Fibroblast of lung (primary cell): ENCODE results near the gene IGFBPL1. TPM values are rescaled to one million over a fixed set of nuclear protein-coding genes. Genes with fewer than 3 reads are reported as not detected.

Source experiments
- DNase-seq, 2 donors: peaks; one replicate each; pipeline versions ENCODE4 v3.0.0 to v3.0.0-alpha.2; 2010; ENCODE audit warnings: low read depth in 2 of 2
- H2AFZ ChIP-seq: 2 replicates; pipeline ENCODE4 v1.5.1; 2012; ENCODE audit warnings: low read length, control low read depth, inconsistent platforms
- H3K27ac ChIP-seq: 2 replicates; pipeline ENCODE4 v1.5.1; 2011; ENCODE audit warnings: low read length, control low read depth; ENCODE audit not compliant: insufficient read depth
- H3K27me3 ChIP-seq: 2 replicates; pipeline ENCODE4 v1.5.1; 2011; ENCODE audit warnings: mild to moderate bottlenecking, low read length; ENCODE audit not compliant: control insufficient read depth, insufficient read depth
- H3K36me3 ChIP-seq: 2 replicates; pipeline ENCODE4 v1.5.1; 2011; ENCODE audit warnings: low read length; ENCODE audit not compliant: control insufficient read depth, insufficient read depth
- H3K4me1 ChIP-seq: 2 replicates; pipeline ENCODE4 v1.5.1; 2011; ENCODE audit warnings: low read length; ENCODE audit not compliant: control insufficient read depth, insufficient read depth; ENCODE audit errors: extremely low read depth
- H3K4me2 ChIP-seq: 2 replicates; pipeline ENCODE4 v1.5.1; 2011; ENCODE audit warnings: low read length, control low read depth; ENCODE audit not compliant: insufficient read depth; ENCODE audit errors: extremely low read depth
- H3K4me3 ChIP-seq, 4 experiments: fragments of 200-600 bp in 1 of 4; sonication (generic) in 1 of 4; replicated peaks in 1 of 4; 2 replicates each; pipeline ENCODE4 v1.5.1; 2011 to 2016; ENCODE audit warnings: low read length in 4 of 4, low read depth in 3 of 4, mild to moderate bottlenecking in 3 of 4, control low read depth in 2 of 4, inconsistent platforms in 1 of 4, mixed read lengths in 1 of 4; ENCODE audit not compliant: insufficient read depth in 1 of 4; ENCODE audit errors: control extremely low read depth in 1 of 4
- H3K79me2 ChIP-seq: 2 replicates; pipeline ENCODE4 v1.5.1; 2012; ENCODE audit warnings: mild to moderate bottlenecking, low read length, inconsistent platforms; ENCODE audit not compliant: control insufficient read depth, insufficient read depth
- H3K9ac ChIP-seq: 2 replicates; pipeline ENCODE4 v1.5.1; 2011; ENCODE audit warnings: mild to moderate bottlenecking, low read length, control low read depth; ENCODE audit not compliant: insufficient read depth
- H3K9me3 ChIP-seq: 2 replicates; pipeline ENCODE4 v1.5.1; 2012; ENCODE audit warnings: low read depth, low read length; ENCODE audit not compliant: control insufficient read depth, insufficient read depth
- H4K20me1 ChIP-seq: 2 replicates; pipeline ENCODE4 v1.5.1; 2011; ENCODE audit warnings: low read length; ENCODE audit not compliant: control insufficient read depth, insufficient read depth; ENCODE audit errors: extremely low read depth
- CTCF ChIP-seq, 2 donors: IDR thresholded peaks in 1 of 2; conservative IDR thresholded peaks in 1 of 2; 1 replicate in 1 of 2; 2 replicates in 1 of 2; pipeline ENCODE4 v1.5.1; 2011 to 2012; ENCODE audit warnings: low read length in 2 of 2, control low read depth in 1 of 2, inconsistent platforms in 1 of 2, low read depth in 1 of 2, mild to moderate bottlenecking in 1 of 2
- EZH2 ChIP-seq: IDR thresholded peaks from 2 replicates; pipeline ENCODE4 v1.5.1; 2012; ENCODE audit warnings: low read length, control low read depth, mild to moderate bottlenecking; ENCODE audit errors: missing control alignments
- polyA plus RNA-seq, 2 donors: library from polyadenylated mRNA; depleted of rRNA in 1 of 2; stranded (reverse) in 1 of 2; unstranded in 1 of 2; fragments of >200 nt; gene quantifications; 2 replicates each; pipeline ENCODE4 v1.2.1, GENCODE V29; 2011 to 2012; ENCODE audit warnings: missing spikeins in 1 of 2
- total RNA-seq: library from RNA; depleted of rRNA; stranded (reverse); fragments of >200 nt; gene quantifications from 2 replicates; pipeline ENCODE4 v1.2.1, GENCODE V29; 2014

Gene IGFBPL1
- total and polyA plus RNA-seq, 2 donors (not counting 1 experiment from before 2014, with no cell fraction given): not detected

GRCh38 chr9:38406476-38407186, 17.6 kb downstream of the IGFBPL1 start:
- no peak for TF ChIP-seq CTCF (conservative IDR thresholded peaks at IDR 0.05 in 1 of 2, IDR thresholded peaks at IDR 0.05 in 1 of 2; ENCODE audit: low read depth in 1 of 2, low read length in 2 of 2)
- TF ChIP-seq EZH2: no peak
- no peak overlapping the region for H3K4me3 ChIP-seq
- no peaks in the 10 kb centered on the region for H3K4me1 ChIP-seq
- no peak overlapping the region for H2AFZ ChIP-seq
- no peak for DNase-seq
- H3K9me3 ChIP-seq: no peaks in the 10 kb centered on the region
- no peaks in the 10 kb centered on the region for H4K20me1 ChIP-seq
- H3K9ac ChIP-seq: no peak overlapping the region
- no peaks in the 10 kb centered on the region for H3K79me2 ChIP-seq
- no peak overlapping the region for H3K27ac ChIP-seq
- H3K4me2 ChIP-seq: no peak overlapping the region
- H3K27me3 ChIP-seq: peaks cover 8% of the 10 kb centered on the region
- H3K36me3 ChIP-seq: no peaks in the 10 kb centered on the region

GRCh38 chr9:38405785-38406184, 18.5 kb downstream of the IGFBPL1 start:
- TF ChIP-seq EZH2 (no peak), CTCF (conservative IDR thresholded peaks at IDR 0.05 in 1 of 2, IDR thresholded peaks at IDR 0.05 in 1 of 2; ENCODE audit: low read depth in 1 of 2, low read length in 2 of 2) (no peak)
- H3K27me3 ChIP-seq: peaks cover 8% of the 10 kb centered on the region
- H3K9ac ChIP-seq: no peak overlapping the region
- H3K9me3 ChIP-seq: no peaks in the 10 kb centered on the region
- DNase-seq: peak in 1 of 2 donors; percentile 40
- no peaks in the 10 kb centered on the region for H4K20me1 ChIP-seq
- H3K4me3 ChIP-seq: no peak overlapping the region
- no peak overlapping the region for H3K4me2 ChIP-seq
- H2AFZ ChIP-seq: no peak overlapping the region
- no peak overlapping the region for H3K27ac ChIP-seq
- no peaks in the 10 kb centered on the region for H3K79me2 ChIP-seq
- H3K36me3 ChIP-seq: no peaks in the 10 kb centered on the region
- no peaks in the 10 kb centered on the region for H3K4me1 ChIP-seq

- DNase-seq: no peak
- Histone ChIP-seq H3K9ac (no peak overlapping the region), H3K27me3 (peaks cover 8% of the 10 kb centered on the region), H3K79me2 (no peaks in the 10 kb centered on the region), H3K27ac (no peak overlapping the region), H3K36me3 (no peaks in the 10 kb centered on the region), H3K4me3 (no peak overlapping the region), H4K20me1 (no peaks in the 10 kb centered on the region), H2AFZ (no peak overlapping the region), H3K9me3 (no peaks in the 10 kb centered on the region), H3K4me1 (no peaks in the 10 kb centered on the region), H3K4me2 (no peak overlapping the region)
- TF ChIP-seq CTCF (conservative IDR thresholded peaks at IDR 0.05 in 1 of 2, IDR thresholded peaks at IDR 0.05 in 1 of 2; ENCODE audit: low read depth in 1 of 2, low read length in 2 of 2) (no peak), EZH2 (no peak)
These were observed 19.9 kb downstream of the IGFBPL1 start for GRCh38 chr9:38404314-38404713.
